HG02973 (cell line): Measurements from ENCODE around the gene CACUL1.
"Not testable (repeated sequence)": the region's sequence is repeated elsewhere in the genome, so short reads cannot be mapped to it uniquely, and the experiment has no call there.

Experiments used
- ATAC-seq: cut with Tn5 transposase; IDR thresholded peaks from one replicate; pipeline ENCODE4 v1.9.1; 2021; ENCODE audit warnings: moderate library complexity; ENCODE audit not compliant: unreplicated experiment

CACUL1 gene

DNA sequence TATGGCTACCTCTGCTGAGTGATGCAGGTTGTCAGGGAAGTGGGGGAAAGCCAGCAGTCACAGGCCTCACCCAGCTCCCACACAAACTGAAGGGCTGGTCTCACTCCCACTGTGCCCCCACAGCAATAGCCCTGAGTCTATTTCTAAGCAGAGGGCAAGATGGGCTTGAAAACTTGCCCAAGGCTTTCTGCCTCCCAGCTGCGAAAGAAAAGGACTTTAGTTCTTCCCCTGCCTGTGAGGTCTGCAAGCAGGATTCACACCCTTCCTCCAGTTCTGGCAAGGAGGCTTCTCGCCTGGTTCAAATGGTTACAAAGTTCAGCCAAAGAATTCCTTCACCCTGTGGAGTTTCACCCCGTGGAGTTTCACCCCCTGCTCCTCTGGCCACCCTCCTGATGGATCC lies 96.0 kb downstream of the CACUL1 start:
- no peak for ATAC-seq

DNA sequence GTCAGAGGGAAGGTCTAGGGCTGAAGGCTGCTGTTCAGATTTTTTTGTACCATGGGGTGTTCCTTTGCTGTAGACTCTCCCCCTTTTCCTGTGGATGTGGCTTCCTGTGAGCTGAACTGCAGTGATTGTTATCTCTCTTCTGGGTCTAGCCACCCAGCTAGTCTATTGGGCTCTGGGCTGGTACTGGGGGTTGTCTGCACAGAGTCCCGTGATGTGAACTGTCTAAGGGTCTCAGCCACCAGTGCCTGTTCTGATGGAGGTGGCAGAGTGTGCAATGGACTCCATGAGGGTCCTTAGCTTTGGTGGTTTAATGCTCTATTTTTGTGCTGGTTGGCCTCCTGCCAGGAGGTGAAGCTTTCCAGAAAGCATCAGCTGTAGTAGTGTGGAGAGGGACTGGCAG lies 96.6 kb downstream of the CACUL1 start:
- not testable (repeated sequence) for ATAC-seq

DNA sequence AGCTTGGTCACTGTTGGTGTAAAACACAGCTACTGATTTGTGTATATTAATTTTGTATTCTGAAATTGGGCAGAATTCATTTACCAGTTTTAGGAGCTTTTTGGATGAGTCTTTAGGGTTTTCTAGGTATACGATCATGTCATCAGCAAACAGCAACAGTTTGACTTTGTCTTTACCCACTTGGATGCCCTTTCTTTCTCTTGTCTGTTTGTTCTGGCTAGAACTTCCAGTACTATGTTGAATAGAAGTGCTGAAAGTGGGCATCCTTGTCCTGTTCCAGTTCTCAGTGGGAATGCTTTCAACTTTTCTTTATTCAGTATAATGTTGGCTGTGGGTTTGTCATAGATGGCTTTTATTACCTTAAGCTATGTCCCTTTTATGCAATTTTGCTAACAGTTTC lies 109.5 kb downstream of the CACUL1 start:
- ATAC-seq: not testable (repeated sequence)

DNA sequence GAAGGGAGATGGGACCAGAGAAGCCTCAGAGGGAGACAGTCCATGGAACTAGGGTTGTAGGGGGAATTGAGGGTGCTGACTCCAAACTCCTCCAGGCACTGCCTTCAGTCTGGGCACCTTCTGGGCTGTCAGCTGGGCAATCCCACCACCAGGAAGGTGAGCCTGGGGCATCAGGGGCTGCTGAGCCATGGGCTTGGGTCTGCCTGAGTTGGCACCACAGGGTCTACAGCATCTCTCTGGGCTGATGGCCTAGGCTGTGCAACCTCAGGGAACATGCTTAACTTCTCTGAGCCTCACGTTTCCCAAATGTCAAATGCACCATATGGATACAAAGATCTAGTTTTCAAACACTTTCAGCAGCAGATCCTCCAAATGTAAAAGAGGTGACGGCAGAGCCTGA lies 112.5 kb downstream of the CACUL1 start:
- ATAC-seq: no peak

DNA sequence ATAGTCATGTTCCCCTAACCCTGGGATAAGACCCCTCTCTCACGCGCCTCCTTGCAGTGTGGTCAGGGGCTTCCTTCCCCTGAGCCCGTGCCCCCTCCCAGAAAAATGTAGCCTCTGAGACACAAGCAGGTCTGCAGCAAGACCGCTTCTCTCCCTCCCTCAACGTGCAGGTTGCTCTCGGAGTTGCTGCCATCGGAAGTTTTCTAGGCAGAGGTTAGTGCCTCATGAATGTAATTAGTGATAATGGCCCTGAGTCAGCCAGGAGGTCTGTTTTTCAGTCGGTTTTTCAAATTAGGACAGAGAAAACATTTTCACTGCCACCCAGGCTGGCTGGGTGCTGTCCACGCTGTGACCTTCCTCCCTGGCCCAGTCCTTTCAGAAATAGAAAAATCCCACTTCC lies 116.1 kb downstream of the CACUL1 start:
- ATAC-seq: no peak

DNA sequence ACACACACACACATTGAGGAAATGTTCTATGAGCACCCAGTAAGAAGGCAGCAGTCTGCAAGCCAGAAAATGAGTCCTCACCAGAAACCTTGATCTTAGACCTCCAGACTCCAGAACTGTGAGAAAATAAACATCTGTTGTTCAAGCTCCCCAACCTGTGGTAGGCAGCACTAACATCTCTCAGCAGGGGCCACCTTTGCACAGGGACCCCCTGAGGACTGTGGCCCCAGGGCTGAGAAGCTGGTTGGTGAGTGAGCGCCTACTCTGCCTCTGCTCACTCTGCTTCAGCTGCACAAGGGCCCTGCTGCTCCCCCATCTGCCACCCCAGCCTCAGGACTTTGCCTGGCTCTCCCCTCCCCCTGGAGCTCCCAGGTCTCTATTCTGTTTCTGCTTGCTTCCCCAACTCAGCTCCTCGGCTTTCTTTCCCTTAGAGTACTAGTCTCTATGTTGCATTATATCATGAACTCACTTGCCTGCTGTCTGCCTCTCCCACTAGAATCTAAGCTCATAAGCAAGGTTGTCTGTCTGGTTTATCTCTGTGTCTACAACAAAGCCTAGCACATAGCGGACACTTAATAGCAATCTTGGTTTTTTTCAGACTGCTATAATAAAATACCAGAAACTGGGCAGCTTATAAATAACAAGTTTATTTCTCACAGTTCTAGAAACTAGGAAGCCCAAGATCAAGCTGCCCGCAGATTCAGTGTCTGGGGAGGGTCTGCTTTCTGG lies 118.9 kb downstream of the CACUL1 start:
- ATAC-seq: no peak

DNA sequence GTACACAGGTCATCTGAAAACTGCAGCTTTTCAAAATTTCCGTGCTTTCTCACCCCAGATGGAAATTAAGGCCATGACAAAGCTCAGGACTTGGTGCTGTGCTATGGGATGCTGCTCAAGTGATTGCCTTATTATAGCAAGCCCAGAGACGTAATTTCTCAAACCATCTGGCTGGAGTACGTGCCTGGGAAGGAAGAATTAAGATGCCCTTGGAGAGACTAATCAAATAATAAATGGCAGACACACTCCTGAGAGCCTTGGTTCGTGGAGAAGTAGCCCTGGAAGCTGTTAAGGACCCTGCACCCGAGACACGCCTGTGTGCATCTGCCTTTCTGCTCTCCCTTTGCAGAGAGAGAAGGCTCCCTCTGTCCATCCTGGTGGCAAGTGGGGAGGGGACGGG lies 121.0 kb downstream of the CACUL1 start:
- ATAC-seq: no peak

DNA sequence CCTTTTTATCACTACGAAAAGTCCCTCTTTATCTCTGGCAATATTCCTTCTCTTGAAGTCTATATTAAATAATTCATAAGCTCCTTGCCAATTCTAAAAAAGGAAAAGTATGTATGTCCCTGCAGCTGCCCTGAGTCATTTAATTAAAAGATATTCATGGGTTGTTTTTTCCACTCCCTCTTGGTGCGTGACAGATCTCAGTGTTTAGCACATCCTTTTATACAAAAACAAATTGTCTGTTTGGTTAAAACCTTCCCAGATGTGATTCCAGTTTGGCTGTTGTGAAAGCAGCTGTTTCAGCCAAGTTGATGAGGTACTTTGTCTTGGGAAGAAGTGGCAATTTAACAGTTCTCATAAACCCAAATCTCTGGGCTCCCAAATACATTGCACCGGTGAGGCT lies 125.6 kb downstream of the CACUL1 start:
- ATAC-seq: no peak

DNA sequence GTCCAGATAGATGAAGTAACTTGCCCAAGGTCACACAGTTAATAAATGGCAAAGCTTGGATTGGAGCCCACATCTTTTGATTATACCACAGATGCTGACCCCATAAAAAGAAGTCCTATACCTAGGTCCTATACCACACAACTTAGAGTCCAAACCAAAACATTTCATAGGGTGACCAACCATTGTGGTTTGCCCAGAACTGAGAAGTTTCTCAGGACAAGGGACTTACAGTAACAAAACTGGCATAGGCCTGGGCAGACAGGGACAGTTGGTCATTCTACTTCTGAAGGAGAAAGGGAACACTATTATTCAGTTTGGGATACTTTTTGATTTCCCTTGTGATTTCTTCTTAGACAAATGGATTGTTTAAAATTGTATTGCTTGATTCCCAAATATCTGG lies 126.4 kb downstream of the CACUL1 start:
- ATAC-seq: no peak

DNA sequence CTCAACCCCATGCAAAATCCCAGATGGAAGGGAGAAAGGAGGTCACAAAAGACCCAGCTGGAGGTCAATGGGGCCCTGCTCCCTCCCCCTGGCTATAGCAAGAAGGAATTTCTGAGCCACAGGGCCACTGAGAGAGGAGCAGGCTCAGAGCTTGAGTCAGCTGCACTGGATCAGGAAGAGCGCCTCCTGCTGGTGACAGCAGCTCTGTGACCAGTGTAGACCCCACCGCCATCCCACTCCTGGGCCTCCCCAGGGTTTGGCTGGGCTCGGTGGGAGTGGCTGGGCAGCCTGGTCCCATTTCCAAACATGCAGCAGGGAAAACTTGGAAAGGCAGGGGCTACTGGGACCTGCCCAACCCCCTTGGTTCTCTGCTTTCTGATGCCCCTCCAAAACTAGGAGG lies 127.8 kb downstream of the CACUL1 start:
- no peak for ATAC-seq
